ENCODE measurements around the gene ATG5.

GRCh38 chr6:106370639-106371038, 45.1 kb upstream of the ATG5 start:
- TF ChIP-seq CTCF (conservative IDR thresholded peaks at IDR 0.05) (no peak), ZFX (IDR thresholded peaks at IDR 0.05) (no peak)

Data from C4-2B (cell line).